ENCODE data around the gene MAPK10. TPM values are rescaled to one million over a fixed set of nuclear protein-coding genes. Genes with fewer than 3 reads are reported as not detected.

The MAPK10 gene
- total and polyA plus RNA-seq, 10 of the 15 experiments (the other 5 are each of a cell fraction or from before 2014, with no cell fraction given), result 1.1 to 4.2 (median 2.4) TPM

DNA sequence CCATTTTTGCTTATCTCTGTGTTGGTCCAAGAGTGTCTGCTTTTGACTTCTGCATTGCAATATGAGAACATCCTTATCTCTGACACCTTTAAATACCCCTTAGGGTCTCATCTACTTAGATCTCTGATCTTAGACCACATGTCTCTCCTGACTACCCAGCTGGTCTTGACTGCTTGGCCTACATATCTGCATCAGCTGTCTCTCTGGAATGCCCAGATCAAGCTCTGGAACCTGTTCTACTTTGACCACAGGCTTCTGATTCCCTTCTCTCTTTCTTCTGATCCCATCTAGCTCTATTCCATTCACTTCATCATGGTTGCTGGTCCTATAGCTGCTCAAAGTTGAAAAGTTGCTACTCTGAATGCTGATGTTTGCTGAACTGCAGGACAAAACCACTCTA lies 301.2 kb downstream of the MAPK10 start:
- RAD21 ChIA-PET (ENCODE audit: unreplicated experiment), result no interaction called here

DNA sequence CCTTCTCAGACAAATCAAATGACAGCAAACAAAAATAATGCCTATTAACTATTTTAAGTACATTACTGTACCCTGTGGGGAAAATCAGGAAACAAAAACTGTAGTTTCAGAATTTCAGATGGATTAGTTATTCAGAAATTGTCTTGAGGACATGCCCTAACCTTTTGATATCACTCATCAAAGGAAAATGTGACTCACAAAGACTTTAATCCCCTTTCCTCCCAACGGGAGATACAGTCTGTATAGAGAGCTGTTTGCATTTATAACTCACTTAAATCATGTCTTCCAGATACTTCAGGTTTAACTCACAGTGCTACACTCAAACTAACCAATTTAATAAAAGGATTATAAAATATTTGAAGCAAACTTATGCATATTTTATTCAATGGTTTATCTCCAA lies 304.0 kb downstream of the MAPK10 start:
- Histone ChIP-seq H2AFZ (ENCODE audit: control insufficient read depth, low read depth, low read length) (no peak overlapping the region), H3K4me3 (no peak overlapping the region), H4K20me1 (ENCODE audit: control insufficient read depth, insufficient read depth) (no peaks in the 10 kb centered on the region), H3K79me2 (ENCODE audit: control insufficient read depth, insufficient read depth, low read length) (no peaks in the 10 kb centered on the region), H3K36me3 (ENCODE audit: control insufficient read depth in 2 of 2, insufficient read depth in 2 of 2, low read length in 1 of 2) (no peaks in the 10 kb centered on the region), H3K9me3 (replicated peaks; ENCODE audit: control insufficient read depth, insufficient read depth, low read length) (no peaks in the 10 kb centered on the region), H3K27me3 (replicated peaks in 1 of 2; ENCODE audit: control insufficient read depth in 2 of 2, insufficient read depth in 2 of 2, low read length in 1 of 2) (no peaks in the 10 kb centered on the region; a peak in 1 of 4 replicates), H3K4me1 (ENCODE audit: control insufficient read depth, insufficient read depth, low read length) (no peaks in the 10 kb centered on the region), H3K4me2 (ENCODE audit: control insufficient read depth, insufficient read depth) (no peak overlapping the region), H3K9ac (ENCODE audit: control insufficient read depth, insufficient read depth, low read length) (no peak overlapping the region), H3K27ac (ENCODE audit: control insufficient read depth, insufficient read depth) (no peak overlapping the region)
- SMC1A ChIA-PET (ENCODE audit: uncharacterized antibody, unreplicated experiment), result no interaction called here
- CTCF ChIA-PET, result no interaction called here
- 0% methylated on average over 1 of the region's 1 CpG for WGBS (ENCODE audit: insufficient coverage, insufficient replicate concordance, low lambda C conversion rate, missing lambda C conversion rate)
- POLR2A ChIA-PET, result no interaction called here
- RAD21 ChIA-PET (ENCODE audit: unreplicated experiment), result no interaction called here
- FAIRE-seq (no peak), DNase-seq (ENCODE audit: low read depth, low spot score) (no peak), ATAC-seq (no peak)
- no peak for TF ChIP-seq PAX5 (IDR thresholded peaks at IDR 0.05; ENCODE audit: borderline replicate concordance, low read depth, low read length)
- TF ChIP-seq NR2F1 (conservative IDR thresholded peaks at IDR 0.05), result no peak
- no peak for TF ChIP-seq FOS (IDR thresholded peaks at IDR 0.05; ENCODE audit: borderline replicate concordance, extremely low read depth, insufficient read length)
- no peak for TF ChIP-seq MTA2 (IDR thresholded peaks at IDR 0.05; ENCODE audit: low read depth)
- TF ChIP-seq EP300 (IDR thresholded peaks at IDR 0.05; ENCODE audit: borderline replicate concordance in 1 of 2, control insufficient read depth in 1 of 2, low read depth in 2 of 2, low read length in 2 of 2), result no peak
- no peak for TF ChIP-seq SMC3 (IDR thresholded peaks at IDR 0.05; ENCODE audit: borderline replicate concordance, low read length)
- no peak for TF ChIP-seq E4F1 (IDR thresholded peaks at IDR 0.05; ENCODE audit: borderline replicate concordance, partially characterized antibody)
- TF ChIP-seq ATF7 (IDR thresholded peaks at IDR 0.05; ENCODE audit: low read depth), result no peak
- in situ Hi-C loops (cut with MboI) (no loop called here), intact Hi-C loops (cut with micrococcal nuclease; ENCODE audit: unreplicated experiment) (no loop called here)
- no TSS peak for BruUV-seq (replicated peaks)

More for the DNA sequence above, 301.2 kb downstream of the MAPK10 start:
- no peak for FAIRE-seq
- ChIA-PET SMC1A (ENCODE audit: uncharacterized antibody, unreplicated experiment) (no interaction called here), POLR2A (interaction anchor here (0.6 kb wide), 1 partner anchor 1491 kb away, joined by 6 read pairs; no protein-coding TSS in a partner anchor), CTCF (interaction anchor here (1.3 to 3.4 kb wide), 2 partner anchors 9 to 13 kb away, joined by 3 to 16 read pairs; no protein-coding TSS in a partner anchor)
- Histone ChIP-seq H4K20me1 (ENCODE audit: control insufficient read depth, insufficient read depth) (no peaks in the 10 kb centered on the region), H3K27ac (ENCODE audit: control insufficient read depth, insufficient read depth) (no peak overlapping the region), H3K36me3 (ENCODE audit: control insufficient read depth in 2 of 2, insufficient read depth in 2 of 2, low read length in 1 of 2) (no peaks in the 10 kb centered on the region), H3K4me3 (no peak overlapping the region), H2AFZ (ENCODE audit: control insufficient read depth, low read depth, low read length) (no peak overlapping the region), H3K9me3 (replicated peaks; ENCODE audit: control insufficient read depth, insufficient read depth, low read length) (no peaks in the 10 kb centered on the region), H3K27me3 (replicated peaks in 1 of 2; ENCODE audit: control insufficient read depth in 2 of 2, insufficient read depth in 2 of 2, low read length in 1 of 2) (no peaks in the 10 kb centered on the region), H3K4me1 (ENCODE audit: control insufficient read depth, insufficient read depth, low read length) (no peaks in the 10 kb centered on the region), H3K79me2 (ENCODE audit: control insufficient read depth, insufficient read depth, low read length) (no peaks in the 10 kb centered on the region), H3K4me2 (ENCODE audit: control insufficient read depth, insufficient read depth) (no peak overlapping the region), H3K9ac (ENCODE audit: control insufficient read depth, insufficient read depth, low read length) (no peak overlapping the region)
- no peak for DNase-seq (ENCODE audit: low read depth, low spot score)
- intact Hi-C loops (cut with micrococcal nuclease; ENCODE audit: unreplicated experiment), result no loop called here
- no peak for TF ChIP-seq RUNX3 (IDR thresholded peaks at IDR 0.05; ENCODE audit: low read length)
- BruUV-seq (replicated peaks), result no TSS peak
- no peak for ATAC-seq
- in situ Hi-C loops (cut with MboI), result no loop called here

All from GM12878 (cell line).